HG03520 (cell line): ENCODE measurements around the gene PEAK1.
A peak's percentile ranks its signal among the peaks of the same experiment; 100 is the strongest.
"Not testable (repeated sequence)": the region's sequence is repeated elsewhere in the genome, so short reads cannot be mapped to it uniquely, and the experiment has no call there.

ENCODE experiments used
- ATAC-seq: cut with Tn5 transposase; IDR thresholded peaks from one replicate; pipeline ENCODE4 v1.9.1; 2021; ENCODE audit warnings: mild to moderate bottlenecking, moderate library complexity; ENCODE audit not compliant: unreplicated experiment

Gene PEAK1

DNA sequence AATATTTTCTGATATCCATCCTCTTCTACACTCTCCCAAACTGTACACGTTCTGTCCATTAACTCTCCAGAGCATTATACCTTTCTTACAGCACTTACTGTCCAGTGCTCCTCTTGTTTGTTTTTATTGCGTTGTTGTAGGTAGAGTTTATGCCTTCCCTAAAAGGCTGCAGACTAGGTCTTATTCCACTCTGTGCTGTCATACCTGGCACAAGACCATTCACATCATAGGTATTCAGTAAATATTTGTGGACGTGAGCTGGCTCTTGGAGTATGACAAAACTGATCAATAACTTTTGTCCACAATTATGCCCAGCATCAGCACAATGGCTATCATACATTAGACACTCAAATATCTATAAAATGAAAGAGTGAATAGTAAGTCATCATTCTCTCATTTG, 5.2 kb upstream of the PEAK1 start:
- no peak for ATAC-seq

DNA sequence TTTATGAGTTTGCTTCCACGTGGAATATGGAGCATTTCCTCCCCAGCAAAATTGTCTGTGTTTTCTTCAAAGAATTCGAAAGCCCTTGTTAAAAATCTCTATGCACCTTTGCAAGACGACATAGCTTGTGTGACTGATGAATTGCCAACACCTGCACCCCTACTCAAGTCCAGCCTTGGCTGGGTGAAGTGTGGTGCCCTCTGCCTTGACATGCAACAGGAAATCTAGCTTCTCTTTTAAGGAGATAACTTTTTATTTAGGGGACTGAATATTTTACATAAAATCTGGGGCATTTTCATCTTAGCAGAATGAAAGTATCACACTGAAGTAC, 1.4 kb upstream of the PEAK1 start:
- ATAC-seq: no peak

DNA sequence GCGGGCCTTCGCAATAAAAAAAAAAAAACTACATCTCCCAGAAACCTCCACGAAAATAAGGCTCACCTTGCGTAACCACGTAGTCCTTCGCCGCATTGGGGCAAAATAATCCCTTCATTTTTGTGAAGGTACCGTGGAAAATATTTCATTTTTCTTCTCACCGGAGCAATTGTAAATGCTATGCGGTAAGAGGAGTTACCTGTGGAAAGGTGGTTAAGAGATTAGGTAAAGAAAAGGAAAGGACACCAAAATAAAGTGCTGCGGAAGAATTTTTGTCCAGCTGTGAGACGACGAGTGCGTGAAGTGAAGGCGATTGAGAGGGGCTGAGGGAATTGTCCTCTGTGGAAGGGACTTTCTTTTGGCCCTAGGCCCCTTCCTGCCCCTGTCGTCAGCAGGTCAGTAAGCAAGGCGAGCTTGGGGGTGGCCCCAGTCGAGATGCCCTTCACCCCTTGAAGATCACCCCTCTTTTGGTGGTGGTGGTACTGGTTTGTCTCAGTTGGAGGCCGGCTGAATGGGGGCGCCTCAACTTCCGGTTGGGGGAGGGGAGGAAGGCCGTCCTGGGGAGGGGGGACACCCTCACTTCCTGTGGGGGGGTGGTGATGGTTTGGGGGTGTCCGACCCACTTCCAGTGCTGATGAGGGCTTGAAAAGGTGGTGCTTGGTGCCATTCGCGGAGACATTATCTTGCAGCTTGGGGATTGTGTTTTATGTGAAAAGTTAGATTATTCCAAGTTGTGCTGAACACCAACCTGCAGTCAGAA, 886 bp upstream of the PEAK1 start, which contains the start of gene HMG20A:
HMG20A (plus strand) TSS at position 279 of the 760 bp plus-strand sequence. CDS start 37,520 bp downstream, outside the sequence.
- ATAC-seq: peak; percentile 23

DNA sequence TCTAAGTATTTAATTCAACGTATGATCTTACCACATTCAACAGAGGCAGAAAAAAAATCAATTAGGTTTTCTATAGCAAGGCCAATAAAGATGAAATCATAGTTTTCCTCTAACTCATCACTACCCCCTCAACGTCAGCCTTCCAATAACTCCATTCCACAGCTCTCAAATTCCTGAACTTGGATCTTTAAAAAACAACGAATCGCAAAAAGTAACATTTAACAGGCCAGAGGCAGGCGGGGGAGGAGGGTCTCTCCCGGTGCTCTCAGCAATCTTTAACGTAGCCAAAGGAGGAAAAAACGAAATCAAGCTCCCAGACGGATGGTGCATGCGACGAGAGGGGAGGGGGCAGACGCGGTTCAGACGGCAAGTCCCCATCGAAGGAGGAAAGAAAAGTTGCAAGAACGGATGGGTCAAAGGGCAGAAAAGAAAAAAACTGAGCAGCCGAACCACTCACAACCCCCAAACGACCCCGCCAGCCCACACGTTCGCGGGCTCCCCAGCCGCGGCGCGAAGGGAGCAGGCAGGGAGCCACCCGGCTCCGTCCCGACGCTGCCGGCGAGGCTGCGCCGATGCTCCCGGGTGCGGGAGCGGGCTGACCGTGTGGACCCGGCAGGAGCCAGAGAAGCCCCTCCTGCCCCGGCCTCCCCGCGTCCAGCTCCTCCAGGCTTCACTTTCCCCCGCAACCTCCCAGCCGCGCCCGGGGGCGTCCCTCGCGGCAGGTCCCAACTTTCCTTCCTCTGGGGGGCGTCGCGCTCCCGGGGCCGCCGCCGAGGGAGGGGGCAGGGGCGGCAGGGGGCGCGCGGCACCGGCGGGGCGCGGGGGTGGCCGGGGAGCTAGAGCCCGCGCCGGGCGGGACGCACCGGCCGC, 703 bp downstream of the PEAK1 start:
- ATAC-seq: peak; percentile 25

DNA sequence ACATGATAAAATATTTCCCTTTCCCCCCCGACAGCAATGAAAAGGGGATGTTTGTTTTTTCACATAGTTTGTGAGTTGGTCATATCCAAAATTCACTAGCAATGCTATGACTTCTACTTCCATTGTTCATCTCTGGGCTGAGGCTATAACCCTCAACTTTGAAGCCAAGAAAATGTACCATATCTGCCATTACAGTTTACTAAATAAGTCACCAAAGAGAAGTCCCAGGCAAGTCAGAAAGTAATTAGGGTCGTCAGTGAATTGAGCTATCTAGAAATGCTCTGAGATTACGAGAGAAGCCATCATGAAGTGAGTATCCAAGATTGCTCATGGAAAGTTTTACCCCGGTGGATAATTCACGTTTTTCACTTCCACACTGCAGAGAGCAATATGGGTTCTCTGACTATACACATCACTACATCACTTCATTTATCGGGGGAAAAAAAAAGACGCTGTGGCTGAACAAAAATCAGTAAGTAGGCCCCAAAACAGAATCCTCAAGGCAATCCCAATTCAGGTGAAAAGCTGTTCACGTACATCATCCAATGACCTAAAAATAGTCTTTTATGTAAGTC, 1.4 kb downstream of the PEAK1 start:
- no peak for ATAC-seq

DNA sequence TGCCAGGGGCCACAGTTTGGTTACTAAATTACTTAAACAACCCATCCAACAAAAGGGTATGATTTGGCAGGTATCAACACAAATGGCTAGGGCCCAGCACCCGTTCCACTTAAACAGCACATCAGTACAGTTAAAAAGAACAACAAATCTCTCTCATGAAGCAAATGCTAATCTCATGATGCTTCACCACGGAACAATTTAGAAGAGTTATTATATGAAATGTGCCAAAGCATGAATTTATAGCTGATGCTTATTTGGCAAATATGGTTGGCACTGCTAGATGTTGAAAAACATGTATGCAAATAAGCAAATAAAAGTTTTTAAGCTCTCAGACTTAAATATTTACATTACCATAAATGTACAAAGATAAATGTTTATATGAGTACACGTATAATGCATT, 2.3 kb downstream of the PEAK1 start:
- ATAC-seq: no peak

DNA sequence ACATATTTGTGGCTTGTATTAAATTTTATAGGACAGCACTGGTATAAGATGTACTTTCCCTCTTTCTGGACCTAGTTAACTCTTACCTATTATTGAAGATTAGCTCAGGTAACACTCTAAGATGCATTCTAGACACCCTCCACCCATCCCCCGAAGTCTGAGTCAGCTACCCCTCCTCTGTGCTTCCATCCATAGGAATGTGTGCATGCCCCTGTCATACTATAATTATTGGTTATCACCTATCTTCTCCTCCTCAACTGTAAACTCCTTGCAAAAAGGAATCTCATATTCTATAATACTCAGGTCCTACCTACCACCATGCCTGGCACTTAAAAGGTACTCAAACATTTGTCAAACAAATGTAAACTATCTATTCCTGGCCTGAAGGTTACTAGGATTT, 3.0 kb downstream of the PEAK1 start:
- no peak for ATAC-seq

DNA sequence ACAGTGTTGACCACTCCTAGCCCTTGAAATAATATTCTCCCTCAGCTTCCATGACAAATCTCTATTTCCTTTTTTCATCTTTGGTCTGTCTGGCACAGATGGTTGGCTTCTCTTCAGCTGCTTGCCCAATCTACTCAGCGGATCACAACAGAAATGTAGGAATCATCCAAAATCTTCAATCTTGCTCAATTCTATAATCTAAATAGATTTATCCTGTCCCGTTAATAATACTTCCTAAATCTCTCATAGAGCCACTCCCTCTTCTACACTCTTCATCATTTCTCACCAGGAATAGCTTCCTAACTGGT, 3.8 kb downstream of the PEAK1 start:
- no peak for ATAC-seq

DNA sequence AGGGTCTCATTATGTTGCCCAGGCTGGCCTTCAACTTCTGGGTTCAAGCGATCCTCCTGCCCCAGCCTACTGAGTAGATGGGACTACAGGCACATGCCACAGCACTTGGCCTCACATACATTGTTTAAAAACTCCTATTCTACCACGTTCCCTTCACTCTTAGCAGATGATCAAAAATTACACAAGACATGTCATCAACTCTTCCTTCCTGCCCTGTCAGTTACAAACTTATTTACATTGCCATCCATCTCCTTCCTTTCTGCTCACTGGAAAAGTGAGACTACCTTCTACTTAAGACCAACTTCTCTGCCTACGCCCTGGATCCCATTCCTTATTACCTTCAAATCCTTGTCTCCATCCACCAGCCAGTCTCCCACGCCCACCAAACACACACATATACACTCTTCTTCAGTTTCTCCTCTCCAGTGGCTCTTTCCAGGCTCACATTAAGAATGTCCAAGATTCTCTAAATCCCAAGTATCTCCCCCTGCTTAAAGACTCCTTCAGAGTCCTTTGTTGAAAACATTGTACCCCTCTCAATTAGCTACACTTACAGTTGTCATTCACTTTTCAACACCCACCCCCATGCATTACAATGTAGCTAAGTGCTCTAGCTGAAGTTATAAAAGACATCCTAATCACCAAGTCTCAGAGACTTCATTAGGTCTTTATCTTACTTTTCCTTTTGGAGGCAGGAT, 4.3 kb downstream of the PEAK1 start:
- no peak for ATAC-seq

DNA sequence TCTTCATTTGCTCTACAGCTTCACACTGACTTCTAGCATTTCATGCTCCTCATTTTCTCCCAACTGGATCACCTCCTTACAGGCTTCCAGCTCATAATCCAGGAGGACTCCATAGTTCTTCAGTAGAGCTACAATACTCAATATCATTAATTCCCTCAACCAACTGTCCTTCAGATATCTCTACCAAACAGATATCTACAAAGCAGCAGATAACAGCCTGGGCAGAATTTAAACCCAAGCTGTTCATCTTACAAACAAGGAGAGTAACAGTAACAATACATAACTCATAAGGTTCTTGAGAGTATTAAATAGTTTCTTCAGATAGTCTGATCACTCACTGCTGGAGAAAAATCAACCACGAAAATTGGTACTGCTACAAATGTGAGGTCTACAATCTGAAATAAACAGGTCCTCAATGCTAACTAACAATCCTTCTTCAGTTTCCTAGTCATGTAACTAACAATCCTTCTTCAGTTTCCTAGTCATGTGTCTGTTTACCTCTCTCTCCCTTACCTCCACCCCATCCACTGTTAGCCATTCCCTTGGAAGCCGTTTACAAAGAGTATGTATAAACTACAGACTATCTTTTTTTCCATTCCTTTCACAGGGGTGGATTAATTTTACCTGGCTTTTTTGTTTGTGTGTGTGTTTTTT, 5.0 kb downstream of the PEAK1 start:
- ATAC-seq: no peak

DNA sequence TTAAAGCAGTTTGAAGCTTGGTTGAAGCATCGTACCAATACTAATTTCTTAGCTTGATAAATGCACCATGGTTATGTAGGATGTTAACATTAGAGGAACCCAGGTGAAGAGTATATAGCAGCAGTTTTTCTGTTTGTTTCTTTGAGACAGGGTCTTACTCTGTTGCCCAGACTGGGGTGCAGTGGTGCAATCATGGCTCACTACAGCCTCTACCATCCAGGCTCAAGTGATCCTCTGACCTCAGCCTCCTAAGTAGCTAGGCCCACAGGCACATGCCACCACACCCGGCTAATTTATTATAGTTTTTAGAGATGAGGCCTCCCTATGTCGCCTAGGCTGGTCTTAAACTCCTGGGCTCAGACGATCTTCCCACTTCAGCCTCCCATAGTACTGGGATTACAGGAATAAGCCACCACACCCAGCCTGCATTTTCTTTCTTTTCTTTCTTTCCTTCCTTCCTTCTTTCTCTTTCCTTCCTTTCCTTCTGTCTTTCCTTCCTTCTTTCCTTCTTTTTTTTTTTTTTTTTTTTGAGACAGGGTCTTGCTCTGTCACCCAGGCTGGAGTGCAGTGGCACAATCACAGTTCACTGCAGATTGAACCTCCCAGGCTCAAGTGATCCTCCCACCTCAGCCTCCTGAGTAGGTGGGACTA, 6.1 kb downstream of the PEAK1 start:
- no peak for ATAC-seq

DNA sequence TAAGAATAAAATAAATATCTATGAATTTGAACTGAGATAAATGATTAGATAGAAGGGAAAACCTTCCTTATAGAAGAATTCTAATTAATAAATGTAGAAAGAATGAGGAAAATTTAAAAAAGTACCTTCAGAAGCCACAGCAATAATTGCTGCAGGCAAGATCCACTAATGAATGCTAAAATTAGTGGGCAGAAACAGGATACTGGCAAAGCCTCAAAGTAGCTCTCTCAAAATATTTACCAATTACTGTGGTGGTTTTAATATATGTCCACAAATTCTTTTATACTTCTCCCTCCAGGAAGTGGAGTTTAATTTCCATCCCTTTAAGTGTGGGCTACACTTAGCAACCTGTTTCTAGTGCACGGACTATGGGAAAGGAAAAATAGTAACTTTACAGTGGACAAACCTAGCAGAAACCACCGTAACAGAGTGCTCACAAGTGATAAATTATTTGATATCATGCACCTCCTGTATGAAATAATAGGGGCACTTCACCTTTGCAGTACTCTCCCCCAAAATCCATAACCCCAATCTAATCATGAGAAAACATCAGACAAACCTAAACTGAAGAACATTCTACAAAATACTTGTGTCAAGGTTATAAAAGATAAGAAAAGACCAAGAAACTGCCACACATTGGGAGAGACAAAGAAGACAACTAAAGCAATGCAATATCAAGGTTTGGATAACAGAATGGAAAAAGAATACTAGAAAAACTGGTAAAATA, 6.8 kb downstream of the PEAK1 start:
- no peak for ATAC-seq

DNA sequence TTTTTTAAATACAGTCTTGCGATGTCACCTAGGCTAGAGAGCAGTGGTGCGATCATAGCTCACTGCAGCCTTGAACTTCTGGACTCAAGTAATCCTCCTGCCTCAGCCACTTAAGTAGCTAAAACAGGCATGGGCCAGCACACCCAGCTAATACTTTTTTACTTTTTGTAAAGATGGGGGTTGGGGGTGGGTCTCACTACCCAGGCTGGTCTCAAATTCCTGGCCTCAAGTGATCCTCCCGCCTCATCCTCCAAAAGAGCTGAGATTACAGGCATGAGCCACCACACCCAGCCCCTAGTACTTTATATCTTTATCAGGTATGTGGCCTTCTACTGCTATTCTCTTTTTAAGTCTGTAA, 8.3 kb downstream of the PEAK1 start:
- no peak for ATAC-seq

DNA sequence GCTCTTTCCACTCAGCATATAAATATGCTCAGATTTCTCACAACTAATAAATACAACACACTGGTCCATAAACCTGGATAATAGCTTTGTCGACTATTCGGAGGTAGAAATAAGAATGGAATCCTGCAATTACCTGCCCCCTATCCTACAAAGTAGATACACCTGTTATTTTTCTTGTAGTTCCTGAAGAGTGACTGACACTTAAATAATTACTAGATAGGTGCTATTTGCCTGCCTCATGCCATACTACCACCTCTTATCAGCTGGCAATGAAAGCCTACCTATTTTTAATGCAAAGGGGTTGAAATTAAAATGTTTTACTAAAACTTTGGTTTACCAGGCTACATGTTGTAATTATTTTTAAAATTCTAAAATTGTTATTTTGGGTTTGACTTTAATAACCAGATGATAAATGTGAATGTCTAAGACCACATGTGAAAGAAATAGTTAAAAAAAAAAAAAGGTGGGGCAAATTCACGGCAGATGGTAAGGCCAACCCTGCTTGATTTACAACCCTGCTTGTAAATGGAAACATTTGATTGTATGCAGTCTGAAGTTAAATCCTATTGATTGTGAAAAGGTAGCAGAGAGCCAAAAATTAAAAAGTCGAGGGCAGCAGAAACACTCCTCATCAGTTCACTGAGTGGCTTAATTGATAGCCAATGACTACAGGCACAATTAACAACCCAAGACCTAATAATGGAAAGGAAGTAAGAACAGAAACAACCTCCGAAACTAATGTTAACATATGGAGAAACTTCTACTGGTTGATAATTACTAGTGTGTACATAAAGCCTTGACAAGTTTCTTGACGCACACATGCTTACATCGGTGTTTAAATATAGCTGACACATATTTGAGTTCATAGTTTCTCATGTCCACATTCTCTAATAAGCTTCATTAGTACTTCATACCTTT, 8.9 kb downstream of the PEAK1 start:
- ATAC-seq: no peak

DNA sequence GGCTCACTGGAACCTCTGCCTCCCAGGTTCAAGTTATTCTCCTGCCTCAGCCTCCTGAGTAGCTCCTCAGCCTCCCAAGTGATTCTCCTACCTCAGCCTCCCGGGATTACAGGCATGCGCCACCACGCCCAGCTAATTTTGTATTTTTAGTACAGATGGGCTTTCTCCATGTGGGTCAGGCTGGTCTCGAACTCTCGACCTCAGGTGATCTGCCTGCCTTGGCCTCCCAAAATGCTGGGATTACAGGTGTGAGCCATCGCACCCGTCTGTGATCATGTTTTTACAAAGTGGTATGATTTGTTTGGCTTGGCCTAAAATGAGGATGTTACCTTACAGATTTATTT, 9.8 kb downstream of the PEAK1 start:
- ATAC-seq: not testable (repeated sequence)

DNA sequence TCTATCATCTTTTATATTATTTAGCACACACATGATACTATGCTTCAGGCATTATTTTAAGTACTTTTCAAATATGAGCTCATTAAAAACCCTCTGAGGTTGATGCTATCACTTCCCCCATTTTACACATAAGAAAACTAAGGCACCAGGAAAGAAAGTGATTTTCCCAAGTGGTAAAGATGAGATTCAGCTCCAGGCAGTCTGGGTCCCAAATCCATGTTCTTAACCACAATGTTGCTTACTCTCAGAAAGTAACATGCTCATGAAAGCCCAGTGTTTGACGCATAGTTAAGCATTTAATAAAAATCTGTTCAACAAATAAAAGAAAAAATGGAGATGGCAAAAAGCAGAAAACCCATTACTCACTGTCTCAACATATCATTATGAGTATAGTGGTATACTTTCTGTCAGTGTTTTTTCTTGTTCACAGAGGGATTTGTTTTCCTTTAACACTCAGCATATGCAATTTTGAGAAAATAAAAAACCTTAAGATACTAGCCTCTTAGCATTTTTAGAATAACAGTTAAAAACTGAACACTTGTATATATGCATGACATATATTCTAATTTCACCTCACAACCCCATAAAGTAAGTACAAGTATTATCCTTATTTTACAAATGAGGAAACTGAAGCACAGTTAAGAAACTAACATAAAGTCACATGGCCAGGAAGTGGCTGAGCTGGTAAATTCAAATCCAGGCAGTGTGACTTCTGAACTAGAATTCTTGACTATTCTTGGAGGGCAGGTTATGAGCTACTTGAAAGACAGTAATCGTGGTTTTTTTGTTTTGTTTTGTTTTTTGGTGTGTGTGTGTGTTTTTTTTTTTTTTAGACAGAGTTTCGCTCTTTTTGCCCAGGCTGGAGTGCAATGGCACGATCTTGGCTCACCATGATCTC, 10.4 kb downstream of the PEAK1 start:
- ATAC-seq: no peak

DNA sequence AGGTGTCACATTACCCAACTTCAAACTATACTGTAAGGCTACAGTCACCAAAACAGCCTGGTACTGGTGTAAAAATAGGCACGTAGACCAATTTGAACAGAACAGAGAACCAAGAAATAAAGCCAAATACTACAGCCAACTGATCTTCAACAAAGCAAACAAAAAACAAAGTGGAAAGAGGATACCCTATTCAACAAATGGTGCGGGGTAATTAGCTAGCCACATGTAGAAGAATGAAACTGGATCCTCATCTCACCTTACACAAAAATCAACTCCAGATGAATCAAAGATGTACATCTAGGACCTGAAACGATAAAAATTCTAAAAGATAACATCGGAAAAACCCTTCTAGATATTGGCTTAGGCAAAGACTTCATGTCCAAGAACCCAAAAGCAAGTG, 13.1 kb downstream of the PEAK1 start:
- no peak for ATAC-seq

DNA sequence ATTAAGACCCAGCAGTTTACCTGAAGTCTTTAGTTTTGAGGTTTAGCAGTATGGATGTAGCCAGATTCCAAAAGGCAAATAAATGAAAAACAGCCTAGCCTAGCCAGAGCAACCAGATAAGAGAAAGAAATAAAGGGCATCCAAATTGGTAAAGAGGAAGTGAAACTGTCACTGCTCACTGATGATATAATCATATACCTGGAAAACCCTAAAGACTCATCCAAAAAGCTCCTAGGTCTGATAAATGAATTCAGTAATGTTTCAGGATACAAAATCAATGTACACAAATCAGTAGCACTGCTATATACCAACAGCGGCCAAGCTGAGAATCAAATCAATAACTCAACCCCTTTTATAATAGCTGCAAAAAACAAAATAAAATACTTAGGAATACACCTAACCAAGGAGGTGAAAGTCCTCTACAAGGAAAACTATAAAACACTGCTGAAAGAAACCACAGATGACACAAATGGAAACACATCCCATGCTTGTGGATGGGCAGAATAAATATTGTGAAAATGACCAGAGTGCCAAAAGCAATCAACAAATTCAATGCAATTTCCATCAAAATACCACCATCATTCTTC, 13.6 kb downstream of the PEAK1 start:
- ATAC-seq: not testable (repeated sequence)
